Upper lobe of left lung (tissue), 6 donors: ENCODE results near the gene GPATCH3. TPM values are rescaled to one million over a fixed set of nuclear protein-coding genes. Genes with fewer than 3 reads are reported as not detected.
"Not testable (repeated sequence)": the region's sequence is repeated elsewhere in the genome, so short reads cannot be mapped to it uniquely, and the experiment has no call there.

Source experiments
- ATAC-seq, 2 donors: fragments of 200-7000 bp; cut with Tn5 transposase; one replicate each; pipeline ENCODE4 v1.9.1; 2022; ENCODE audit warnings: mild to moderate bottlenecking in 2 of 2, moderate library complexity in 2 of 2; ENCODE audit not compliant: low FRiP score in 2 of 2
- DNase-seq, 2 donors: peaks; one replicate each; pipeline ENCODE4 v3.0.0-alpha.2; 2019 to 2020
- H3K27ac ChIP-seq, 4 donors: fragments of 200-600 bp; sonication (generic); one replicate each; pipeline ENCODE4 v1.5.1; 2016 to 2019
- H3K27me3 ChIP-seq, 4 donors: fragments of 200-600 bp; sonication (generic); one replicate each; pipeline ENCODE4 v1.5.1; 2017 to 2019
- H3K36me3 ChIP-seq, 4 donors: fragments of 200-600 bp; sonication (generic); one replicate each; pipeline ENCODE4 v1.5.1; 2016 to 2019
- H3K4me1 ChIP-seq, 4 donors: fragments of 200-600 bp; sonication (generic); one replicate each; pipeline ENCODE4 v1.5.1; 2018 to 2019
- H3K4me3 ChIP-seq, 4 donors: fragments of 200-600 bp; sonication (generic); one replicate each; pipeline ENCODE4 v1.5.1; 2017 to 2019; ENCODE audit warnings: mild to moderate bottlenecking in 2 of 4, moderate library complexity in 1 of 4
- H3K9me3 ChIP-seq, 4 donors: fragments of 200-600 bp; sonication (generic); one replicate each; pipeline ENCODE4 v1.5.1; 2018 to 2019
- CTCF ChIP-seq, 6 experiments: fragments of 450-650 bp in 4 of 6; fragments of 200-600 bp in 2 of 6; sonication (generic) in 2 of 6; IDR thresholded peaks; one replicate each; pipeline ENCODE4 v1.5.1; 2016 to 2019; ENCODE audit warnings: antibody characterized with exemption in 6 of 6
- EP300 ChIP-seq, 4 donors: sonication (generic); formaldehyde crosslinking; IDR thresholded peaks; one replicate each; pipeline ENCODE4 v1.5.1; 2017; ENCODE audit warnings: antibody characterized with exemption in 4 of 4, control low read depth in 2 of 4
- POLR2A ChIP-seq, 4 donors: fragments of 450-650 bp; IDR thresholded peaks; one replicate each; pipeline ENCODE4 v1.5.1; 2016 to 2017; ENCODE audit warnings: antibody characterized with exemption in 4 of 4, mild to moderate bottlenecking in 2 of 4
- POLR2AphosphoS5 ChIP-seq, 2 donors: sonication (generic); formaldehyde crosslinking; IDR thresholded peaks; one replicate each; pipeline ENCODE4 v1.5.1; 2017; ENCODE audit warnings: antibody characterized with exemption in 2 of 2
- WGBS, 2 donors: methylation state at CpG; one replicate each; pipeline ENCODE4 v1.1.5; 2017 to 2018; 5-methylcytosine and 5-hydroxymethylcytosine counted together
- total RNA-seq, 6 donors: library from RNA; depleted of rRNA in 4 of 6; stranded (reverse); fragments of >200 nt in 4 of 6; gene quantifications; one replicate each; pipeline versions ENCODE4 v1.1.0 to v1.2.1, GENCODE V29; 2016 to 2021
- donor health status: DM: no; HTN: no; CAD: no; lungs with moderate emphysema.
- donor health status: DM: no; HTN: yes; CAD: no; lungs with severe emphysema.

The GPATCH3 gene
- total RNA-seq, 6 donors from 2014 or later: 9.4 to 20.8 (median 14.9) TPM

DNA sequence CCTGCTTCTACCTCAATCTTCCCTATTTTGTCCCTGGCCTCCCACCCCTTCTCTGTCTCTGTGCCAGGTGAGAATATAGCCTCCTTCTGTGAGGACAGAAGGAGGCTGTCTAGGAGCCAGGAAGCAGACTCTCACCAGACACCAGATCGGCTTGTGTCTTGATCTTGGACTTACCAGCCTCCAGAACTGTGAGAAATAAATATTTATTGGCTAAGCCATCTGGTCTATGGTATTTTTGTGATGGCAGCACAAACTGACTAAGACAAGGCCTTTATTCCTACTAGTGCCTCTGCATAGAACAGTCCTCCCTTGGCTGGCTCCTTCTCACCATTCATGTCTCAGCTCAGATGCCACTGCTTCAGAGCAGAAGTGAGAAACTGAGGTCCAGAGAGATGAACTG lies 12.0 kb downstream of the GPATCH3 start:
- 86 to 100% methylated on average over 1 of the region's 1 CpG for WGBS, 2 donors

DNA sequence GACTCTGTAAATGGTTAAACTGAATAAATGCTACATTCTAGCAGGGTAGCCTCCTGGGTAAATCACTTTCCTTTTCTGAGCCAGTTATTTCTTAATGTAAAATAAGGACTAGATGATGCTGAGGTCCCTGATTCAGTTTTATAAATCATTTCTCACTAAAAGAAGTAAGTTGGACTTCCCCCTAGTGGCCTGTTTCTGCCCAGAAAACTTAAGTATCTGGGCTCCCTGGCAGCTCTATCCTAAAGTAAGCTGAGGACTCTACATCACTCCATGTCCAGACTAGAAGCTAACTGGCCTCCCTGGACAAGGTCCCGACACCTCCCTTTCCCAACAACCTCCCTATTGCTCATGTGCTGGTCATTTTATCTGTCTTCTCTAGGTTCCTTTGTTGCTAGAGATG lies 13.1 kb downstream of the GPATCH3 start:
- H3K36me3 ChIP-seq: peaks cover 43 to 70% (median 66%) of the 10 kb centered on the region in 4 donors
- peaks cover 13 to 23% (median 15%) of the 10 kb centered on the region in 4 donors for H3K4me1 ChIP-seq
- H3K27me3 ChIP-seq: no peaks in the 10 kb centered on the region
- DNase-seq: no peak
- 81 to 83% methylated on average over 1 of the region's 1 CpG for WGBS, 2 donors
- H3K4me3 ChIP-seq: no peak overlapping the region
- H3K9me3 ChIP-seq: no peaks in the 10 kb centered on the region
- TF ChIP-seq POLR2AphosphoS5 (IDR thresholded peaks at IDR 0.05) (no peak), CTCF (IDR thresholded peaks at IDR 0.05) (no peak), EP300 (IDR thresholded peaks at IDR 0.05) (no peak), POLR2A (IDR thresholded peaks at IDR 0.05) (no peak)
- ATAC-seq: no peak
- H3K27ac ChIP-seq: no peak overlapping the region

More for the DNA sequence above, 12.0 kb downstream of the GPATCH3 start:
- TF ChIP-seq CTCF (IDR thresholded peaks at IDR 0.05) (no peak), EP300 (IDR thresholded peaks at IDR 0.05) (no peak), POLR2A (IDR thresholded peaks at IDR 0.05) (no peak), POLR2AphosphoS5 (IDR thresholded peaks at IDR 0.05) (no peak)
- peaks cover 41 to 70% (median 66%) of the 10 kb centered on the region in 4 donors for H3K36me3 ChIP-seq
- H3K9me3 ChIP-seq: no peaks in the 10 kb centered on the region
- H3K27ac ChIP-seq: no peak overlapping the region
- H3K27me3 ChIP-seq: no peaks in the 10 kb centered on the region
- H3K4me3 ChIP-seq: no peak overlapping the region
- DNase-seq (no peak), ATAC-seq (no peak)
- H3K4me1 ChIP-seq: peaks cover 13 to 23% (median 15%) of the 10 kb centered on the region in 4 donors

DNA sequence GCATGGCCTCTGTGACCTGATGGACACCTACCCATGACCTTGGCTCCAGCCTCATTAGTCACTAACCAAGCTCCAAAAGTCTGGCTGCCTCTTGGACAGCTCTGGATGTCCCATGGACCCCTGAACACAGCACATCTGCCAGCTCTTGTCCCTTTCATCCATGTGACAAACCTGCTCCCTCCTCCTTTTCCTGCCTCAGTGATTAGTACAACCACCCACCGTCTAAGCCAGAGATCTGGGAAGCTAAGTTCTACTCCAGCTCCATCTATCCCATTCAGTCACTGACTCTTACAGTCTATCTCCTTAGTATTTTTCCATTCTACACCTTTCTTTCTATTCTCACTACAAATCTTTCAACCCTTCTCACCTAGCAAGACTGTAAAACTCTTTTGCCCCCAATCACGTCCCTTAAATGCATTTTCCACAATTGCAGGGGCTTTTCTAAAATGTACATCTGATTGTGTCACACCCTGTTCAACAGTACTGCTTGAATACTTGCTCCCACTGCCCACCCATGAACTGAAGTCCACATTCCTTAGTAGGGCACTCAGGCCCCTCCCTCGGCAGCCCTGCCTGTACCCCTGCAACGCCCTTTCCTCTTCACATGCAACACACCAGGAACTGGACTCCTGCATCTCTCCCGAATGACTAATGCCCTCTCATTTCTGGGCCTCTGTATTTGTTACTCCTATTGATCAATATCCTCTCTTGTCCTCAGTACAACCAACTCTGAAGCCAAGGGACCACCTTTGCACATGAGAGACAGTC lies 17.4 kb downstream of the GPATCH3 start:
- 91 to 92% methylated on average over 5 of the region's 5 CpGs for WGBS, 2 donors

GRCh38 chr1:26881611-26882010 lies 18.7 kb downstream of the GPATCH3 start:
- H3K4me3 ChIP-seq, H3K4me1 ChIP-seq, H3K9me3 ChIP-seq, ATAC-seq, H3K27me3 ChIP-seq, H3K27ac ChIP-seq, DNase-seq: not testable (repeated sequence)
- WGBS, 2 donors: 79 to 88% methylated on average over 6 of the region's 6 CpGs
- H3K36me3 ChIP-seq: peaks cover 55 to 99% (median 73%) of the 10 kb centered on the region in 4 donors

More for the DNA sequence above, 17.4 kb downstream of the GPATCH3 start:
- no peak for ATAC-seq
- Histone ChIP-seq H3K9me3 (no peaks in the 10 kb centered on the region), H3K4me3 (no peak overlapping the region), H3K27ac (no peak overlapping the region), H3K4me1 (peaks cover 0 to under 1% (median under 1%) of the 10 kb centered on the region in 4 donors), H3K36me3 (peaks cover 55 to 100% (median 84%) of the 10 kb centered on the region in 4 donors), H3K27me3 (no peaks in the 10 kb centered on the region)
- DNase-seq: no peak
- TF ChIP-seq EP300 (IDR thresholded peaks at IDR 0.05) (no peak), POLR2A (IDR thresholded peaks at IDR 0.05) (no peak), CTCF (IDR thresholded peaks at IDR 0.05) (no peak), POLR2AphosphoS5 (IDR thresholded peaks at IDR 0.05) (no peak)

DNA sequence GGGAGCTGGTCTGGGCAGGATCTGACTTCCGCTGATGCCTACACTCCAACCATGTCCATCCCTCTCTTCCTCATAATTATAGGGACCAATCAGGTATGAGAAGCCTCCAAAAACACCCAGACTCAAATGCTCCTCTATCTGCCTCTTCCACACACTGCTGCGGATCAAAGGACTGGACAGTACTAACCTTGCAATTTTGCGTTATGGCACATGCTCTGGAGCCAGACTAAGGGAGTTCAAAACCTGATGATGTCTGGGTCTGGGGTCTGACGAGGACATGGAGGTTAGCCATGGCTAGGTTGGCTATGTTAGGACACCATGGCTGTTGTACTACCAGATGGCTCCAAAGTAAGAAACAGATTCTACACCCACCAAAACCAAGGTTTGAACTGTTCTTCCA lies 20.5 kb downstream of the GPATCH3 start:
- Histone ChIP-seq H3K27ac (no peak overlapping the region), H3K9me3 (no peaks in the 10 kb centered on the region), H3K36me3 (peaks cover 37 to 91% (median 58%) of the 10 kb centered on the region in 4 donors), H3K27me3 (no peaks in the 10 kb centered on the region), H3K4me1 (peaks cover 0 to 4% (median 2%) of the 10 kb centered on the region in 4 donors), H3K4me3 (no peak overlapping the region)
- ATAC-seq (no peak), DNase-seq (no peak)
- 93 to 95% methylated on average over 4 of the region's 4 CpGs for WGBS, 2 donors
- TF ChIP-seq POLR2A (IDR thresholded peaks at IDR 0.05) (no peak), POLR2AphosphoS5 (IDR thresholded peaks at IDR 0.05) (no peak), EP300 (IDR thresholded peaks at IDR 0.05) (no peak), CTCF (IDR thresholded peaks at IDR 0.05) (no peak)
